Measurements from ENCODE around the gene DAPK1.

DNA sequence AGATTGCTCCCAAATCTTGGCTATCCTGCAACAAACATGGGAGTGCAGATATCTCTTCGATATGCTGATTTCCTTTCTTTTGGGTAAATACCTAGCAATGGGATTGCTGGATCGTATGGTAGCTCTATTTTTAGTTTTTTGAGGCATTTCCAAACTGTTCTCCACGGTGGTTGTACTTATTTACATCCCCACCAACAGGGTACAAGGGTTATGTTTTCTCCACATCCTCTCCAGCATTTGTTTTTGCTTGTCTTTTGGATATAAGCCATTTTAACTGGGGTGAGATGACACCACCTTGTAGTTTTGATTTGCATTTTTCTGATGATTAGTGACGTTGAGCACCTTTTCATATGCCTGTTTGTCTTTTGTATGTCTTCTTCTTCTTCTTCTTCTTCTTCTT, 248.5 kb downstream of the DAPK1 start:
- TF ChIP-seq, protein P1, sequence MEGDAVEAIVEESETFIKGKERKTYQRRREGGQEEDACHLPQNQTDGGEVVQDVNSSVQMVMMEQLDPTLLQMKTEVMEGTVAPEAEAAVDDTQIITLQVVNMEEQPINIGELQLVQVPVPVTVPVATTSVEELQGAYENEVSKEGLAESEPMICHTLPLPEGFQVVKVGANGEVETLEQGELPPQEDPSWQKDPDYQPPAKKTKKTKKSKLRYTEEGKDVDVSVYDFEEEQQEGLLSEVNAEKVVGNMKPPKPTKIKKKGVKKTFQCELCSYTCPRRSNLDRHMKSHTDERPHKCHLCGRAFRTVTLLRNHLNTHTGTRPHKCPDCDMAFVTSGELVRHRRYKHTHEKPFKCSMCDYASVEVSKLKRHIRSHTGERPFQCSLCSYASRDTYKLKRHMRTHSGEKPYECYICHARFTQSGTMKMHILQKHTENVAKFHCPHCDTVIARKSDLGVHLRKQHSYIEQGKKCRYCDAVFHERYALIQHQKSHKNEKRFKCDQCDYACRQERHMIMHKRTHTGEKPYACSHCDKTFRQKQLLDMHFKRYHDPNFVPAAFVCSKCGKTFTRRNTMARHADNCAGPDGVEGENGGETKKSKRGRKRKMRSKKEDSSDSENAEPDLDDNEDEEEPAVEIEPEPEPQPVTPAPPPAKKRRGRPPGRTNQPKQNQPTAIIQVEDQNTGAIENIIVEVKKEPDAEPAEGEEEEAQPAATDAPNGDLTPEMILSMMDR (IDR thresholded peaks at IDR 0.05; ENCODE audit: low read length) = no peak
- TF ChIP-seq EZH2 (optimal IDR thresholded peaks at IDR 0.05; ENCODE audit: low read depth, low read length) = no peak
